ENCODE results near the gene EHF. TPM values are rescaled to one million over a fixed set of nuclear protein-coding genes. Genes with fewer than 3 reads are reported as not detected.

The EHF gene
- total and polyA plus RNA-seq, 2 of the 13 experiments (the other 11 are each of a cell fraction or from before 2014, with no cell fraction given), result 0.04 to 0.46 TPM

GRCh38 chr11:34656062-34656720 is 35.3 kb downstream of the EHF start (continued):
- 0 out of 2 replicates have a peak, but pooled peaks have one; percentile 41 for TF ChIP-seq SP5 (CRISPR knock-in tag; IDR thresholded peaks at IDR 0.05; ENCODE audit: borderline replicate concordance, low read depth)
- TF ChIP-seq REPIN1 (CRISPR knock-in tag; IDR thresholded peaks at IDR 0.05; ENCODE audit: borderline replicate concordance, low read depth), result no peak
- TF ChIP-seq ZBTB7B (CRISPR knock-in tag; IDR thresholded peaks at IDR 0.05), result peak; percentile 35; the same call in 1 of the 2 replicates
- no peak for TF ChIP-seq ZNF292 (CRISPR knock-in tag; IDR thresholded peaks at IDR 0.05; ENCODE audit: borderline replicate concordance, low read depth)
- no peak for TF ChIP-seq ZNF709 (CRISPR knock-in tag; IDR thresholded peaks at IDR 0.05)
- TF ChIP-seq POLR2AphosphoS5 (IDR thresholded peaks at IDR 0.05; ENCODE audit: low read depth, low read length), result no peak
- no peak for TF ChIP-seq ZBTB42 (CRISPR knock-in tag; IDR thresholded peaks at IDR 0.05)
- TF ChIP-seq SAP130 (CRISPR knock-in tag; IDR thresholded peaks at IDR 0.05; ENCODE audit: low read depth), result peak; percentile 25; the same call in 1 of the 2 replicates
- TF ChIP-seq WIZ (CRISPR knock-in tag; IDR thresholded peaks at IDR 0.05), result no peak
- no peak for TF ChIP-seq ZFYVE20 (CRISPR knock-in tag; IDR thresholded peaks at IDR 0.05; ENCODE audit: borderline replicate concordance, low read depth)
- TF ChIP-seq ARID2 (CRISPR knock-in tag; IDR thresholded peaks at IDR 0.05; ENCODE audit: borderline replicate concordance), result no peak
- 0 out of 2 replicates have a peak, but pooled peaks have one; percentile 30 for TF ChIP-seq KDM6A (CRISPR knock-in tag; IDR thresholded peaks at IDR 0.05; ENCODE audit: low read depth)
- TF ChIP-seq GMEB2 (CRISPR knock-in tag; IDR thresholded peaks at IDR 0.05; ENCODE audit: low read depth), result no peak
- peak; percentile 36 to 81; a peak in 3 of 4 replicates for TF ChIP-seq EP300 (IDR thresholded peaks at IDR 0.05; ENCODE audit: low read depth in 2 of 2, low read length in 2 of 2)
- TF ChIP-seq EP300 (CRISPR knock-in tag; IDR thresholded peaks at IDR 0.05; ENCODE audit: borderline replicate concordance), result no peak
- 0 out of 2 replicates have a peak, but pooled peaks have one; percentile 28 for TF ChIP-seq FOXK1 (CRISPR knock-in tag; IDR thresholded peaks at IDR 0.05; ENCODE audit: borderline replicate concordance, low read depth)
- TF ChIP-seq NR2C2 (CRISPR knock-in tag; IDR thresholded peaks at IDR 0.05; ENCODE audit: borderline replicate concordance), result peak; percentile 78; the same call in 1 of the 2 replicates
- peak; percentile 92 for TF ChIP-seq ZNF3 (CRISPR knock-in tag; IDR thresholded peaks at IDR 0.05)
- TF ChIP-seq ZMAT5 (CRISPR knock-in tag; IDR thresholded peaks at IDR 0.05; ENCODE audit: borderline replicate concordance, low read depth), result no peak
- no peak for TF ChIP-seq ZNF605 (CRISPR knock-in tag; IDR thresholded peaks at IDR 0.05)
- peak; percentile 43 for TF ChIP-seq BCL6 (CRISPR knock-in tag; IDR thresholded peaks at IDR 0.05)
- TF ChIP-seq MEIS2 (CRISPR knock-in tag; IDR thresholded peaks at IDR 0.05), result no peak
- TF ChIP-seq KDM3A (CRISPR knock-in tag; IDR thresholded peaks at IDR 0.05; ENCODE audit: low read depth), result 0 out of 2 replicates have a peak, but pooled peaks have one; percentile 28
- TF ChIP-seq KDM5A (IDR thresholded peaks at IDR 0.05; ENCODE audit: borderline replicate concordance, low read length), result no peak
- TF ChIP-seq REST (IDR thresholded peaks at IDR 0.05; ENCODE audit: borderline replicate concordance in 1 of 2, low read depth in 1 of 2, low read length in 2 of 2), result no peak
- peak; percentile 88 for TF ChIP-seq ZMYM2 (CRISPR knock-in tag; IDR thresholded peaks at IDR 0.05)

Data from HepG2 (cell line).